HG03442 (cell line): ENCODE measurements around the gene SASS6.

Source experiments
- ATAC-seq: cut with Tn5 transposase; IDR thresholded peaks from one replicate; pipeline ENCODE4 v1.9.1; 2021; ENCODE audit warnings: mild to moderate bottlenecking, moderate library complexity; ENCODE audit not compliant: unreplicated experiment

Gene SASS6, protein sequence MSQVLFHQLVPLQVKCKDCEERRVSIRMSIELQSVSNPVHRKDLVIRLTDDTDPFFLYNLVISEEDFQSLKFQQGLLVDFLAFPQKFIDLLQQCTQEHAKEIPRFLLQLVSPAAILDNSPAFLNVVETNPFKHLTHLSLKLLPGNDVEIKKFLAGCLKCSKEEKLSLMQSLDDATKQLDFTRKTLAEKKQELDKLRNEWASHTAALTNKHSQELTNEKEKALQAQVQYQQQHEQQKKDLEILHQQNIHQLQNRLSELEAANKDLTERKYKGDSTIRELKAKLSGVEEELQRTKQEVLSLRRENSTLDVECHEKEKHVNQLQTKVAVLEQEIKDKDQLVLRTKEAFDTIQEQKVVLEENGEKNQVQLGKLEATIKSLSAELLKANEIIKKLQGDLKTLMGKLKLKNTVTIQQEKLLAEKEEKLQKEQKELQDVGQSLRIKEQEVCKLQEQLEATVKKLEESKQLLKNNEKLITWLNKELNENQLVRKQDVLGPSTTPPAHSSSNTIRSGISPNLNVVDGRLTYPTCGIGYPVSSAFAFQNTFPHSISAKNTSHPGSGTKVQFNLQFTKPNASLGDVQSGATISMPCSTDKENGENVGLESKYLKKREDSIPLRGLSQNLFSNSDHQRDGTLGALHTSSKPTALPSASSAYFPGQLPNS

DNA sequence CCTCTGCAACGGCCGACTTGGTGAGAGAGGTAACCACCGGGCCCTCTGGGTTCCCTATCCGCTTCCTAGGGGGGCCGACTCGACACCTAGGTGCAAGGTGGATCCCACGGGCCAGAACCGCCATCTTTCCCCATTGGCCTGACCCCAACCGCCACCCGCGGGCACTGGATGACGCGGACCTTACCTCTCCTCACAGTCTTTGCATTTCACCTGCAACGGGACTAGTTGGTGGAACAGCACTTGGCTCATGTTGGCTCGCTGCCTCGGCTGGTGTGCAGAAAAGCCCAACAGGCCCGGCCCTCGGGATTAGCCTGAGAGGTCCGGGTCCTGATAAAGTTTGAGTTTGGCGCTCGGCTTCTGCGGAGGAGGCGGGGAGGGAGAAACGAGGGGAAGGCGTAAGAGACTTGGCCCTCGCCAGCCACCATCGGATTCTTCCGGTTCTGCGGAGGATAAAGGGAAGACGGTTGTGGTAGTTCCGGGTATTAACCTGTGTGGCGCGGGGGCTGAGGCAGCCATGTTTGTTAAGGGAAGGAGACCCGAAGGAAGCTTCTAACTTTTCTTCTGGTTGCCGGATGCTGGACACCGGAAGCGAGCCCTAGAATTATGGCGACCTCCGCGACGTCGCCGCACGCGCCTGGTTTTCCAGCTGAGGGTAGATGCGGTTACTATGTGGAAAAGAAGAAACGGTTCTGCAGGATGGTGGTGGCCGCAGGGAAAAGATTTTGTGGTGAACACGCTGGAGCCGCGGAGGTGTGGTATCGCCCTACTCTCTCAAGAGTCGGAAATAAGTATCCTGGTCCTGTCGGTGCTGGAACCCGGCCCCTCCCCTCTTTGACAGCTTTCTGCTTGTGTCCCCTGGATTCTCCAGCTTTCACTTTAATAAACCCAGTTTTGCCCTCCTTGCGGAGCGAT lies at the start of gene SASS6, which contains the start of gene TRMT13:
SASS6 (minus strand) TSS at position 365 of the 912 bp plus-strand sequence; CDS start at position 249, 116 bp downstream.
TRMT13 (plus strand) TSS at position 598 of the 912 bp plus-strand sequence; CDS start at position 604, 6 bp downstream.
- peak; percentile 83 for ATAC-seq

- no peak for ATAC-seq
Observed at GRCh38 chr1:100178091-100178490, 45.4 kb upstream of the SASS6 start, which contains the start of gene LRRC39. TSS of gene LRRC39 (minus strand) at chr1:100178256. CDS start at chr1:100168516, 9,740 bp downstream.

GRCh38 chr1:100177295-100178041 lies 44.7 kb upstream of the SASS6 start:
- no peak for ATAC-seq

- no peak for ATAC-seq
Observed at GRCh38 chr1:100168051-100168450, 35.3 kb upstream of the SASS6 start.

DNA sequence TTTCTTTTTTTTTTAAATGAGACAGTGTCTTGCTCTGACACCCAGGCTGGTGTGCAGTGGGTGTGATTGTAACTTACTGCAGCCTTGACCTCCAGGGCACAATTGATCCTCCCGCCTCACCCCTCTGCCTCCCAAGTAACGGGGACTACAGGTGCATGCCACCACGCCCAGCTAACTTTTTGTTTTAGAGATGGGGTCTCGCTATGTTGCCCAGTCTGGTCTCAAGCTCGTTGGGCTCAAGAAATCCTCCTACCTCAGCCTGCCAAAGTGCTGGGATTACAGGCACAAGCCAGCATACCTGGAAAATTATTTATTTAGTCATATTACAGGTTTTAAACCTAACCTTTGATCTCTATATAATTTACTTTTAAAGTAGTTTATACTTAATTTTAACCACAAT lies 32.0 kb upstream of the SASS6 start:
- no peak for ATAC-seq

DNA sequence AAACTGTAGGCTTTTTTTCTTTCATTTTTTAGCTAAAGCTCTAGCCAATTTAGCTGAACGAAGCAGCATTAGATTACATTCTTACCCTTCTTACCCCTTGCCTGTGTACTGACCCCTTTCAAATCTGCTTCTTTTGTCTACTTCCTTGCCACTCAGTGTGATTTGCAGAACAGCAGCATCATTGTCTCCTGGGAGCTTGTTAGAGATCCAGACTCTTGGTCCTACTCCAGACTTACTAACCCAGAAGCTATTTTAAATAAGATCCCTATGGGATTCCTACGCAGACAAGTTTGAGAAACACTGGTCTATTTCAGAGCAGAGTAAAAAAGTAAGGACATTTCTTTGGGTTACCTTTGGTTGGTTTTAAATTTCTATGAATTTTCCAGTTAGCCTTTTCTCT lies 31.5 kb upstream of the SASS6 start:
- ATAC-seq: no peak

- ATAC-seq: no peak
Observed at GRCh38 chr1:100162881-100163280, 30.2 kb upstream of the SASS6 start.

- peak; percentile 89 for ATAC-seq
Observed at GRCh38 chr1:100152271-100152670, 19.5 kb upstream of the SASS6 start.

DNA sequence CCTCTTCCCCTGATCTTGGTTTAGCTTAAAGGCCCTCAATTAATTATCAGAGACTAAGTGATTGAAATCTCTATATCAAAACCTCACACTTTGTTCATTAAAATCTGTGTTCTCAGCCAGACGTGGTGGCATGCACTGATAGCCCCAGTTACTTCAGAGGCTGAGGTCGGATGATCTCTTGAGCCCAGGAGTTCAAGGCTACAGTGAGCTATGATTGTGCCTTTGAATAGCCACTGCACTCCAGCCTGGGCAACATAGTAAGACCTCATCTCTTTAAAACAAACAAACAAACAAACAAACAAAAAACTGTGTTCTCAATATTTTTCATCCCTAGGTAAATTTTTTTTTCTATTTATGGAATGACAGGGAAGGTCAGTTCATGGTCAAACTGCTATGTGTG lies 18.9 kb upstream of the SASS6 start:
- no peak for ATAC-seq

GRCh38 chr1:100147875-100148274 lies 15.1 kb upstream of the SASS6 start:
- ATAC-seq: no peak

DNA sequence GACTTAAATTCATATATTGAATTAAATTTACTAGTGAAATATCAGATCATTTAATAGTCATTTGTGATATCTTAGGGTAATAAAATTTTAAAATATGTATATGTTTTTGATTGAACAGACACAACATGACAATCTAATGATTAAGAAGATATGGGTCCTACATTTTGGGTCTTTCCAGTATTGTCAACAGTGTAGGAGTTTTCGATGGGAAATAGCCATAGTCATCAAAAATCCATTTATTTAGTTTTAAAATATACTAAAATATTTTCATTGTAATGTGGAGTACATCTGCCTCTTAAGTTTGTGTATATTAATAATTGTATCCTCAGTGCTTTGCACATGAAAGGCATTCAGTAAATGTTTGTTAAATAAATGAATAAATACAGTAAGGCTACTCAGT lies 14.2 kb upstream of the SASS6 start:
- ATAC-seq: no peak

DNA sequence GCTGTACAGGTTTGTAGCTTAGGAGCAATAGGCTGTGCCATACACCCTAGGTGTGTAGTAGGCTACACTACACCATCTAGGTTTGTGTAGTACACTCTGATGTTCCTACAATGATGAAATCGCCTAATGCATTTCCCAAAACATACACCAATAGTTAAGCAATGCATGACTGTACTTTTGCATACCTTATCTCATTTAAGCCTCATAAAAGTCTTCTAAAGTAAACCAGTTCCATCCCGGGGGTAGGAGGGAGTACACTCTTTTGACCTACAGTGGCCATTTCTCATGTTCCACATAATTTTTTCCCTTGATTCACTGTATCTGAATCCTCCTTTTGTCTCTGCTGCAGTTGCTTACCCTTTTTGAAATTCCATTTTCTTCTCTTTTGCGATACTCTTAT lies 12.4 kb upstream of the SASS6 start:
- ATAC-seq: no peak

- ATAC-seq: no peak
Observed at GRCh38 chr1:100142343-100142742, 9.6 kb upstream of the SASS6 start.

GRCh38 chr1:100141192-100141591 lies 8.5 kb upstream of the SASS6 start:
- no peak for ATAC-seq

GRCh38 chr1:100137602-100138001 lies 4.9 kb upstream of the SASS6 start:
- no peak for ATAC-seq

- ATAC-seq: no peak
Observed at GRCh38 chr1:100134872-100135271, 2.1 kb upstream of the SASS6 start.

DNA sequence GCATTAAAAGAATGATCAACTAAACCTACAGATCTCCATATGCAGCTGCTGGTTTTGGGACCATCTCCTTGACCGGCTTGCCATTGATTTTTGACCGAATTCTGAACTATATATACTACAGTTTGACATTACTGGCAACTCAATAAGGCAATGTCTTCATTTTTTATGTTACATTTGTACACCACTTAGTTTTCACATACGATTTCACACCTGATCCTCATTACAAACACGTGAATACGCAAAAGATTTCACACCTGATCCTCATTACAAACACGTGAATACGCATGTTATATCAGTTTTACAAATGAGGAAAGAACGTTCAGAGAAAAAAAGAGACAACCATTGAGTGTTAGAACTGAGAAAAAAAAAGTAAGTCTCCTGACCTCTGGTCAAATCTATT lies 1.1 kb downstream of the SASS6 start:
- no peak for ATAC-seq

DNA sequence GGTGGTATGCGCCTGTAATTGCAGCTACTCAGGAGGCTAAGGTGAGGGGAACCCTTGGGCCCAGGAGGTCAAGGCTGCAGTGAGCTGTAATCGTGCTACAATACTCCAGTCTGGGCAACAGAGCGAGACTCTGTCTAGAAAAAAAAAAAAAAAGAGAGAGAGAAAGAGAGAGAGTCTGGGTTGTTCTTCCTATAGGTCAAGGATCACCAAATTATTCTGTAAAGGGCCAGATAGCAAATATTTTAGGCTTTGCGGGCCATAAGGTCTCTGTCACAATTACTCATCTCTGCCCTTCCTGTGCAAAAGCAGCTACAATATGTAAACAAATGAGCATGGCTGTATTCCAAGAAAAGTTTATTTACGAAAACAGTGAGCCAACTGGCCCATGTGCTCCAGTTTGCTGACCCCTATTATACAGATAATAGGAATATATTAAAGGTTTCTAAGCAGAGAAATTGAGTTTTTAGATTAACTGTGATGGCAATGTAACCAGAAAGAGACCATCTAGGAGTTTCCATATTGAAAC lies 2.1 kb downstream of the SASS6 start:
- ATAC-seq: peak; percentile 27

DNA sequence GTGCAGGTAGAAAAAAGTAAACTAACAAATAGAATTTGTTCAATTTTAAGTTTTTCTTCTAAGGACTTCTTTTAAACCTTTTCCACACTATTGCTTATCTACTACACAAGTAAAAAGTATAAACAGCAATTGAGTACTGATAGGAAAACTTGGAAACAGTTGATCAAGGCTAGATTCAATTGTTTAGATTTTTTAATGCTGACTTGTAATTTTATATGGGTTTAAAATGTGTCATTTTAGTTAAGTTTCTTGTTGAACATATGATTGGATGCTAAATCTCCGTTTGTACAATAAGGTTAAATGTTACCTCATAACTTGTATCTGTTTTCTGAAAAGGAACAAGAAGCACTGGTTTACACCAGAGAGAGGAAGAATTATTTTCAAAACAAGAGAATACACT lies 5.5 kb downstream of the SASS6 start:
- no peak for ATAC-seq

- ATAC-seq: no peak
Observed at GRCh38 chr1:100122177-100122576, 10.6 kb downstream of the SASS6 start.
